ENCODE measurements around the gene HK3.

Gene HK3

DNA sequence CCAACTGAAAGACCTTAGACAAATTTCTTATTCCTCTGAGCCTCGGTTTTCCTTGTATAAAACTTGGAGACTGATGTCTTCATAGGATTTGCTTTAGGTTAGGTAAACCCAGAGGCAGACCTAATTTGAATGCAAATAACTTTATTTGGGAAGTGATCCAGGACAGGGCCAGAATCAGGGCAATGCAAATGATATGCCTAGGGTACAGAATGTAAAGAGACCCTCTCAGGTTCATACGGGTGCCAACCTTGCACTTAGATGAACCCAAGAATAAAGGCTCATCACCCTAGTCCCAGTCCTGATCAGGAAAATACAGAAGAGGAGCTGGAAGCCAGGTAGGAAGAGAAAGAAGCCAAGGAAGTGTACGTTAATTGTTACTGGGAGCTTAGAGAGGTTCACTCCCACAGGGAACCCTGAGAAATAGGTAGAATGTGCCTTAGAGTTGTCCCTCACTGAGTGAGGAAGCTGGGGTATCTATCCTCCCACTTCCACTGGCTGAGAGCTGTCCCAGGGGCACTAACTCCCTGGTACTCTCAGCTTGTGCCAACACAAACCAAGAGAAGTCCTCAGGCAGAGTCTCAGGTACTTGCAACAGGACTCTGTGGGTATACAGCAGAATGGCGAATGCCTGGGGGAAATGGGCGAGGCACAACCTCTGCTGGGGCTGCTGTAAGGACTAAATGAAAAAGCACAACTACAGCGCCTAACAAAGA, 3.1 kb upstream of the HK3 start:
- no peak for DNase-seq (ENCODE audit: low read depth in 1 of 2, low spot score in 1 of 2)

GRCh38 chr5:176901260-176902101, 2.3 kb upstream of the HK3 start:
- DNase-seq (ENCODE audit: low read depth in 1 of 2, low spot score in 1 of 2), result peak in 1 of 2 donors; percentile 57

- no peak for DNase-seq (ENCODE audit: low read depth in 1 of 2, low spot score in 1 of 2)
These were observed 1.6 kb upstream of the HK3 start for GRCh38 chr5:176900780-176901204.

DNA sequence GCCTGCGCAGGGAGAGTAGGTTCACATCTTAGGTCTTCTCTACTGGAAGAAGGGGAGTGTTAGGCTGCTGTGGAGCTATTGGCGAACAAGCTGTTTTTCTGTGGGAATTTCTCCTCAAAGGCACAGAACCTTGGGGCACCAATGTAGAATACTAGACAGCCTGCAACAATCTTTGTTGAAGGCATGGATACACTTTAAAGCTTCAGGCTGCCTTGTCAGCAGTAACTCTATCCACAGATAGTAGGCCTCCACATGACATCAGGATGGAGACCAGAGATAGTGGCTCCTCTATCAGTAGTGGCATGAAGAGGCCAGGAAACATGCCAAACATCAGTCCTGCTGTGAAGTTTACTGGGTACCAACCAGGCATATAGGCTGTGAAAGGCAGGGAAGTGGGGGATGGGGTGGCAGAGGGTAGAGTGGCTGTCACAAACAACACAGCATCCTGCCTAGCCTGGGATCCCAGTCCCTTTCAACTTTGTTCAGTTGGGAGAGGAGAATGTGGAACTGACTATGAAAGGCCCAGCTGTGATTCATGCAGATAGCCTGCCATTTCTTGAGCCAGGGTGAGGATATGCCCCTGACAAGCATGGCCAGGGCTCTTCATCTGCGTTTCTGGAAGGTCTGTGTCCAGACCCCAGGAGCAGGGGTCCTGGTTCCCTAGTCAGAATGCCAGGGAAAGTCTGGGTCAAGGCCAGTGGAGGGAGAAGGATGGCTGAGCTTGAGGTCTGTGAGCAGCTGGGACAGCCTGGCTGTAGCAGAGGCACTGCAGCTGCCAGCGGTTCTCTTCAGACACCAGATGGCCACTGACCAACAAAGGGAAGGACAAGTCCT, 1.0 kb upstream of the HK3 start:
- DNase-seq (ENCODE audit: low read depth in 1 of 2, low spot score in 1 of 2), result no peak

DNA sequence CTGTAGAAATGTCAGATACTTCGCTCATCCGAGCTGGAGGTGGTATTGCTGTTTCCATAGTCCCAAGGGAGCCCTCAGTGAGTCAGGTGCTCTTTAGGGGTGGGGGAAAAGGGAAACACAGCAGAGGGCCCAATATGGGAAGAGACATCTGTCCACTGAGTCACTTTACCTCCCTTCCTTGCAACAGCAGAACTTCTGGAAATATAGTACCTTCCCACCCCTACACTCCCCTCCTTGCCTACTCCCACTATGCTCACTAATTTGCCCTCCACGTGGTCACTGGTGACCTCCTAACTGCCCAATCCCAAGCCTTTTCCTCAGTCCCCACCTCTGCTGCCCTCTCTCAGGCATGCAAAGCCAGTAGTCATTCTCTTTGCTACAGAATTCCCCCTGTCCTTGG, 1.9 kb downstream of the HK3 start:
- no peak for DNase-seq (ENCODE audit: low read depth in 1 of 2, low spot score in 1 of 2)

GRCh38 chr5:176895831-176896230, 3.3 kb downstream of the HK3 start:
- no peak for DNase-seq (ENCODE audit: low read depth in 1 of 2, low spot score in 1 of 2)

GRCh38 chr5:176894298-176894697, 4.8 kb downstream of the HK3 start:
- DNase-seq (ENCODE audit: low read depth in 1 of 2, low spot score in 1 of 2), result no peak

DNA sequence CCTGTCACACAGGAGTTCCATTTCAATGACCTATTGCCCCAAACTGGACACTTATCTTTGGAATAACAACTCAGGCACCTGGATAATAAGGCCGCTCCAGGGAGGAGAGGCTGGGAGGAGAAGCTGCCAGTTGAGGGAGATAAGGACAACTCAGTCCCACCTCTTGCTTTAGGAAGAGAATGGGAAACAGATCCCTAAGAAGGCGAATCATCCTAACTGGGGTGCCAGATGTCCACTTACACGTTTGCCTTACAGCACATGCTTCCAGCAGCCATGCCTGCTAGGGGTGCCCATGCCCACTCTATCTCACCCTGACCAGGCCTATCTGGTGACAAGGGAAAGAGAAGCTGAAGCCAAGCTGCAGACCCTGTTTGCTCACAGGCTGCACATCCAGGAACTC, 6.5 kb downstream of the HK3 start:
- no peak for DNase-seq (ENCODE audit: low read depth in 1 of 2, low spot score in 1 of 2)

DNA sequence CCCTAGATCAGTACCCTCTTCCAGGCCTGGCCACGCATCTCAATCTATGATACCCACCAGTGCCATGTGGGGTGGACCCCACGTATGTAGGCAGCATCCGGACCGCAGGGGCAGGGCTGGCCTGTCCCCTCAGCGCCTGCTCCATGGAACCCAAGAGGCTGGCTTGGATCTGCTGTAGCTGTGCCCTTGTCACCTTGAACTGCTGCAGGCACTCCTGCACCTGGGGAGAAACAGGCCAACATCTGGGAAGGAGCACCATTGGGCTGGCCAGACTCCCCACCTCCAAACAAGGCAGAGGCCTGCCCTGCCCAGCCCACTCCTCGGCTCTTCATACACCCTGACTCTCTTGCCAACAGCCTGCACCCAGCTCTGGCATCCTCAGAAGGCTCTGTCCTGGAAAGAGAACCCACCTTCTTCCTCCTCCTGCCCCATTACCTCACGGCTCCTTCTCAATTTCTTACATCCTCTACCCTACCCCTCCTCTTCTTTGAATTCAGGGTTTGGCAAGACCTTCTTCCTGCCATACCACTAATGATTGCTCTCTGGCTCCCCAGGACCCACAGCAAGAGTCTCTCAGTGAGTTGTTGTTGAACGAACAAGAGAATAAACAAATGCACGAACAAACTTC, 7.7 kb downstream of the HK3 start:
- no peak for DNase-seq (ENCODE audit: low read depth in 1 of 2, low spot score in 1 of 2)

DNA sequence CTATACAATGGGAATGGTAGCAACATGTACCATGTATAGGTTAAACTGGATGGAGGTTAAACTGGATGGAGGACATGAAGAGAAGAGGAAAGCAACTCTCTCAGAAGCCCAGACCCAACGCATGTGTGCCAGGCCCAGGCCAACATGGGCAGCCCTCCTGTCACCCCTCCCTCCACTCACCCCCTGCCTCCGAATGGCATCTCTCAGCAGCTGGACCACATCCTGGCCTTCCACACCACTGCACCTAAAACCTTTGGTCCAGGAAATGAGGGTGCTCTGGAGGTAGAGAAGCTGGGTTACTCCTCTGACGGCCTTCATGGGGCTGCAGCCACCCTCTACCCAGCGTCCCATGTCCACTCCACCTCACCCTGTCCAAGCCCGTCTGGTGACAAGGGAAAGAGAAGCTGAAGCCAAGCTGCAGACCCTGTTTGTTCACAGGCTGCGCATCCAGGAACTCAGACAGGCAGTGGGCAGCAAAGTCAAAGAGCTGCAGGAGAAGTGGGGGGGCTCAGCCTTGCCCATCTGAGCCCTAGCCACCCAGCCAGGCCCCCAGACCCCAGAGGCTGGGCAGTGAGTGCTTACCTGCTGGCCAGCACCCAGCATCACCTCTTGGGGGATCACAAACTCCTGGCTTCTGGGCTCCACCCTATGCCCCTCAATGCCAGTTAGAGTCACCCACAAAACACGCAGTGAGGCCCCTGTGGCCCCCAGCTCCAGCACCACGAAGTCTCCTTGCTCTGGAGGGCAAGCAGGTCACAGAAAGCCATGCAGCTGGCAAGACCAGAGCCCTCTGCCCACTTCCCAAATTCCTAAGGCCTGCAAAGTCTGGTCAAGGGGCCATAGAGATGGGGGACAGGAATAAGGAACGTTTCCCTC, 8.5 kb downstream of the HK3 start:
- no peak for DNase-seq (ENCODE audit: low read depth in 1 of 2, low spot score in 1 of 2)

GRCh38 chr5:176889321-176890280, 9.5 kb downstream of the HK3 start:
- DNase-seq (ENCODE audit: low read depth in 1 of 2, low spot score in 1 of 2), result no peak

DNA sequence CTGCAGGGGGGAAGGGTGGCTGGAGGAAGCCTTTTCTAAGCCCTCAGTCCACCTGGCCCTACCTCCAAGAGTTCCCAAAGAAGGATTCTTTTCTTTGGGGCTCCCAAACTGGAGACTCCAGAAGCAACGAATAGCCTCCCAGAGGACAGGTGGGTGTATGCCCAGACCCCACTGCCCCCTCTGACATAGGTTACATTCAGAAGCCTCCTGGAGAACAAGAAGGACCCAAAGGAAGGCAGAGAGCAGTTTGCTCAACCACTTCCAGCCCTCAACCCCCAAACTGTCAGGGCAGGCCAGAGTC, 10.3 kb downstream of the HK3 start:
- DNase-seq (ENCODE audit: low read depth in 1 of 2, low spot score in 1 of 2), result no peak

GRCh38 chr5:176888016-176888864, 10.9 kb downstream of the HK3 start:
- DNase-seq (ENCODE audit: low read depth in 1 of 2, low spot score in 1 of 2), result no peak

GRCh38 chr5:176887252-176887849, 11.8 kb downstream of the HK3 start:
- DNase-seq (ENCODE audit: low read depth in 1 of 2, low spot score in 1 of 2), result no peak

- no peak for DNase-seq (ENCODE audit: low read depth in 1 of 2, low spot score in 1 of 2)
These were observed 12.6 kb downstream of the HK3 start for GRCh38 chr5:176886336-176887251.

GRCh38 chr5:176884571-176884890, 14.6 kb downstream of the HK3 start:
- DNase-seq (ENCODE audit: low read depth in 1 of 2, low spot score in 1 of 2), result no peak

Measured in activated CD4-positive, alpha-beta T cell treated with anti-CD3 and anti-CD28 coated beads, Interleukin-2, amount 50 U/mL, for 24 hours (primary cell).